ENCODE measurements around the gene RAPGEFL1. TPM values are rescaled to one million over a fixed set of nuclear protein-coding genes. Genes with fewer than 3 reads are reported as not detected.

Gene RAPGEFL1
- total and polyA plus RNA-seq, 2 donors (not counting 1 experiment from before 2014, with no cell fraction given), result 3.0 to 5.6 TPM

- no peak for ATAC-seq (ENCODE audit: low read depth)
- no peak overlapping the region for H3K27ac Mint-ChIP-seq
- H3K4me1 Mint-ChIP-seq, result peaks cover 8% of the 10 kb centered on the region
- no peaks in the 10 kb centered on the region for H3K9me3 Mint-ChIP-seq (ENCODE audit: insufficient read depth)
- H3K27me3 ChIP-seq (replicated peaks in 1 of 4; ENCODE audit: control extremely low read depth in 1 of 4, control insufficient read depth in 3 of 4, insufficient read depth in 4 of 4, low read length in 3 of 4), result no peaks in the 10 kb centered on the region
- no peak for DNase-seq
- intact Hi-C loops (cut with micrococcal nuclease), result no loop called here
- H3K4me1 ChIP-seq (ENCODE audit: control insufficient read depth in 2 of 2, insufficient read depth in 2 of 2, low read length in 2 of 2), result peaks cover 3% of the 10 kb centered on the region in 2 donors
- H3K36me3 ChIP-seq (replicated peaks in 1 of 2; ENCODE audit: control extremely low read depth in 1 of 2, control insufficient read depth in 1 of 2, extremely low read depth in 1 of 2, insufficient read depth in 2 of 2, low read length in 1 of 2), result peaks cover 0 to 52% of the 10 kb centered on the region in 2 experiments
- no peak overlapping the region for H3K4me3 ChIP-seq (ENCODE audit: control extremely low read depth in 1 of 5, extremely low read depth in 1 of 5, insufficient read depth in 1 of 5, low read depth in 2 of 5, low read length in 4 of 5)
- no peak overlapping the region for H3K4me3 Mint-ChIP-seq
- peaks cover 38% of the 10 kb centered on the region for H3K79me2 ChIP-seq (ENCODE audit: control insufficient read depth, insufficient read depth, low read length)
- H3K4me2 ChIP-seq (replicated peaks; ENCODE audit: low read depth, low read length, poor library complexity, severe bottlenecking), result no peak overlapping the region
- WGBS (ENCODE audit: insufficient coverage), result 100% methylated on average over 2 of the region's 5 CpGs
- POLR2A ChIA-PET, result interaction anchor here (1.8 kb wide), 1 partner anchor 10 kb away, joined by 8 read pairs; the partner anchor contains the start of gene CASC3
- no peaks in the 10 kb centered on the region for H3K27me3 Mint-ChIP-seq
- no peaks in the 10 kb centered on the region for H4K20me1 ChIP-seq (ENCODE audit: control insufficient read depth, insufficient read depth, low read length, poor library complexity, severe bottlenecking)
- TF ChIP-seq CTCF (IDR thresholded peaks at IDR 0.05) (no peak), EZH2 (IDR thresholded peaks at IDR 0.05; ENCODE audit: borderline replicate concordance, insufficient read depth, low read depth, low read length, poor library complexity, severe bottlenecking) (no peak)
- no peak overlapping the region for H3K27ac ChIP-seq (ENCODE audit: low read length in 2 of 2)
- H3K9ac ChIP-seq (ENCODE audit: low read length), result no peak overlapping the region
- CTCF ChIA-PET, result interaction anchor here (1.8 kb wide), 1 partner anchor 16 kb away, joined by 6 read pairs; no protein-coding TSS in a partner anchor
- no peaks in the 10 kb centered on the region for H3K9me3 ChIP-seq (ENCODE audit: control extremely low read depth in 1 of 3, control insufficient read depth in 2 of 3, insufficient read depth in 1 of 3, low read length in 2 of 3)
- no peak overlapping the region for H2AFZ ChIP-seq (ENCODE audit: insufficient read depth, low read depth, low read length, poor library complexity, severe bottlenecking)
These were observed 47.8 kb upstream of the RAPGEFL1 start for GRCh38 chr17:40129498-40129897.

- H3K4me3 ChIP-seq (ENCODE audit: control extremely low read depth in 1 of 5, extremely low read depth in 1 of 5, insufficient read depth in 1 of 5, low read depth in 2 of 5, low read length in 4 of 5), result no peak overlapping the region
- H3K4me1 ChIP-seq (ENCODE audit: control insufficient read depth in 2 of 2, insufficient read depth in 2 of 2, low read length in 2 of 2), result no peaks in the 10 kb centered on the region
- Mint-ChIP-seq H3K4me3 (no peak overlapping the region), H3K9me3 (ENCODE audit: insufficient read depth) (no peaks in the 10 kb centered on the region), H3K4me1 (peaks cover 4% of the 10 kb centered on the region), H3K27me3 (no peaks in the 10 kb centered on the region), H3K27ac (no peak overlapping the region)
- no peak for ATAC-seq (ENCODE audit: low read depth)
- H3K79me2 ChIP-seq (ENCODE audit: control insufficient read depth, insufficient read depth, low read length), result peaks cover 31% of the 10 kb centered on the region
- H3K9me3 ChIP-seq (ENCODE audit: control extremely low read depth in 1 of 3, control insufficient read depth in 2 of 3, insufficient read depth in 1 of 3, low read length in 2 of 3), result no peaks in the 10 kb centered on the region
- POLR2A ChIA-PET, result interaction anchor here (0.7 to 1.3 kb wide), 2 partner anchors 47 to 76 kb away, joined by 3 to 4 read pairs; partner anchors contain the start of genes MED24 and RAPGEFL1
- WGBS (ENCODE audit: insufficient coverage), result 100% methylated on average over 2 of the region's 7 CpGs
- no peak for TF ChIP-seq EZH2 (IDR thresholded peaks at IDR 0.05; ENCODE audit: borderline replicate concordance, insufficient read depth, low read depth, low read length, poor library complexity, severe bottlenecking)
- no peak for TF ChIP-seq CTCF (IDR thresholded peaks at IDR 0.05)
- CTCF ChIA-PET, result interaction anchor here (0.7 to 1.8 kb wide), 2 partner anchors 17 to 36 kb away, joined by 3 to 6 read pairs; no protein-coding TSS in a partner anchor
- no peak overlapping the region for H3K4me2 ChIP-seq (replicated peaks; ENCODE audit: low read depth, low read length, poor library complexity, severe bottlenecking)
- peak overlapping the region in 1 of 2 donors; percentile 5 for H3K27ac ChIP-seq (ENCODE audit: low read length in 2 of 2)
- intact Hi-C loops (cut with micrococcal nuclease), result no loop called here
- no peaks in the 10 kb centered on the region for H3K27me3 ChIP-seq (replicated peaks in 1 of 4; ENCODE audit: control extremely low read depth in 1 of 4, control insufficient read depth in 3 of 4, insufficient read depth in 4 of 4, low read length in 3 of 4)
- H3K36me3 ChIP-seq (replicated peaks in 1 of 2; ENCODE audit: control extremely low read depth in 1 of 2, control insufficient read depth in 1 of 2, extremely low read depth in 1 of 2, insufficient read depth in 2 of 2, low read length in 1 of 2), result peaks cover 0 to 62% of the 10 kb centered on the region in 2 experiments
- DNase-seq, result no peak
- H4K20me1 ChIP-seq (ENCODE audit: control insufficient read depth, insufficient read depth, low read length, poor library complexity, severe bottlenecking), result no peaks in the 10 kb centered on the region
- H2AFZ ChIP-seq (ENCODE audit: insufficient read depth, low read depth, low read length, poor library complexity, severe bottlenecking), result no peak overlapping the region
- H3K9ac ChIP-seq (ENCODE audit: low read length), result no peak overlapping the region
These were observed 46.8 kb upstream of the RAPGEFL1 start for GRCh38 chr17:40130352-40131042.
